IMR-90 (cell line): ENCODE results near the gene TJP3. TPM values are rescaled to one million over a fixed set of nuclear protein-coding genes. Genes with fewer than 3 reads are reported as not detected.

Experiments used
- ATAC-seq: fragments of 200-7000 bp; cut with Tn5 transposase; 2 replicates; pipeline ENCODE4 v1.9.1; 2020; ENCODE audit warnings: low read depth, mild to moderate bottlenecking, moderate library complexity
- BruUV-seq: library from RNA; stranded (reverse); fragments of 400-500 nt; replicated peaks from 2 replicates; lab custom pipeline; 2021; lab: Mats Ljungman, UMichigan
- CTCF ChIA-PET: fragments of 300-600 bp; formaldehyde crosslinking; extraction: SDS; loops from one replicate; lab custom pipeline; 2021; ENCODE audit warnings: antibody characterized with exemption; lab: Yijun Ruan, JAX
- POLR2A ChIA-PET: fragments of 300-600 bp; sonication (Branson Sonifier 250); formaldehyde crosslinking; loops from one replicate; lab custom pipeline; 2022; ENCODE audit warnings: antibody characterized with exemption; ENCODE audit not compliant: unreplicated experiment; lab: Charles Lee
- DNase-seq: peaks from one replicate; pipeline ENCODE4 v3.0.0; 2013
- H2AFZ ChIP-seq: replicated peaks from 2 replicates; pipeline ENCODE3; 2013; ENCODE audit warnings: low read length, mild to moderate bottlenecking; ENCODE audit not compliant: poor library complexity
- H2AK5ac ChIP-seq: 2 replicates; pipeline ENCODE4 v1.6.1; 2013; ENCODE audit warnings: low read depth, low read length, inconsistent platforms
- H2AK9ac ChIP-seq: replicated peaks from 2 replicates; pipeline ENCODE3; 2013; ENCODE audit warnings: mild to moderate bottlenecking, low read depth, low read length, moderate library complexity; ENCODE audit not compliant: poor library complexity
- H2BK120ac ChIP-seq: 2 replicates; pipeline ENCODE4 v1.6.1; 2013; ENCODE audit warnings: low read depth, low read length, inconsistent platforms
- H2BK15ac ChIP-seq: 3 replicates; pipeline ENCODE4 v1.6.1; 2013; ENCODE audit warnings: low read depth, low read length, inconsistent platforms
- H2BK20ac ChIP-seq: 2 replicates; pipeline ENCODE4 v1.6.1; 2013; ENCODE audit warnings: low read depth, mild to moderate bottlenecking, inconsistent platforms, low read length, moderate library complexity
- H2BK5ac ChIP-seq: 2 replicates; pipeline ENCODE4 v1.6.1; 2013; ENCODE audit warnings: mild to moderate bottlenecking, low read depth, low read length, inconsistent platforms; ENCODE audit not compliant: poor library complexity, severe bottlenecking
- H3K14ac ChIP-seq: replicated peaks from 2 replicates; pipeline ENCODE4 v1.6.1; 2013; ENCODE audit warnings: low read depth, low read length, inconsistent platforms
- H3K18ac ChIP-seq: 2 replicates; pipeline ENCODE4 v1.6.1; 2013; ENCODE audit warnings: low read depth, low read length, control low read depth
- H3K23ac ChIP-seq: 2 replicates; pipeline ENCODE4 v1.6.1; 2013; ENCODE audit warnings: low read depth, low read length, inconsistent platforms
- H3K27ac ChIP-seq: 2 replicates; pipeline ENCODE4 v1.5.1; 2013; ENCODE audit warnings: mild to moderate bottlenecking, control low read depth, low read length; ENCODE audit not compliant: insufficient read depth
- H3K27me3 ChIP-seq: 2 replicates; pipeline ENCODE4 v1.6.1; 2013; ENCODE audit warnings: low read length; ENCODE audit not compliant: control insufficient read depth, insufficient read depth
- H3K36me3 ChIP-seq: 2 replicates; pipeline ENCODE4 v1.6.1; 2013; ENCODE audit warnings: low read length, mixed read lengths; ENCODE audit not compliant: control insufficient read depth, insufficient read depth
- H3K4ac ChIP-seq: 2 replicates; pipeline ENCODE4 v1.6.1; 2013; ENCODE audit warnings: low read depth, low read length, inconsistent platforms
- H3K4me1 ChIP-seq: 2 replicates; pipeline ENCODE4 v1.6.1; 2013; ENCODE audit warnings: low read length, mixed read lengths; ENCODE audit not compliant: control insufficient read depth, insufficient read depth
- H3K4me2 ChIP-seq: 2 replicates; pipeline ENCODE4 v1.6.1; 2013; ENCODE audit warnings: low read depth, mild to moderate bottlenecking, control low read depth, low read length, moderate library complexity
- H3K4me3 ChIP-seq: 2 replicates; pipeline ENCODE4 v1.5.1; 2013; ENCODE audit warnings: low read depth, mild to moderate bottlenecking, control low read depth, low read length, moderate library complexity; ENCODE audit not compliant: insufficient read depth
- H3K56ac ChIP-seq: 2 replicates; pipeline ENCODE4 v1.6.1; 2013; ENCODE audit warnings: low read length, inconsistent platforms; ENCODE audit not compliant: insufficient read depth; ENCODE audit errors: extremely low read depth
- H3K79me1 ChIP-seq, 2 experiments: 2 replicates each; pipeline ENCODE4 v1.6.1; 2013; ENCODE audit warnings: low read length in 2 of 2, inconsistent platforms in 1 of 2, low read depth in 1 of 2
- H3K9ac ChIP-seq: 2 replicates; pipeline ENCODE4 v1.6.1; 2013; ENCODE audit warnings: low read depth, low read length, control low read depth
- H3K9me1 ChIP-seq: 2 replicates; pipeline ENCODE4 v1.6.1; 2013; ENCODE audit warnings: low read length, inconsistent platforms; ENCODE audit not compliant: insufficient read depth
- H3K9me3 ChIP-seq: 2 replicates; pipeline ENCODE4 v1.6.1; 2013; ENCODE audit warnings: low read length; ENCODE audit not compliant: control insufficient read depth, insufficient read depth
- H4K20me1 ChIP-seq: 2 replicates; pipeline ENCODE4 v1.6.1; 2013; ENCODE audit warnings: low read length, inconsistent platforms; ENCODE audit not compliant: insufficient read depth
- H4K5ac ChIP-seq: 2 replicates; pipeline ENCODE4 v1.6.1; 2013; ENCODE audit warnings: mild to moderate bottlenecking, low read depth, low read length, control low read depth
- H4K8ac ChIP-seq, 2 experiments: 2 replicates each; pipeline ENCODE4 v1.6.1; 2013; ENCODE audit warnings: low read depth in 2 of 2, low read length in 2 of 2, control low read depth in 1 of 2, inconsistent platforms in 1 of 2
- H4K91ac ChIP-seq: 2 replicates; pipeline ENCODE4 v1.6.1; 2013; ENCODE audit warnings: low read depth, low read length, inconsistent platforms; ENCODE audit not compliant: insufficient read depth
- BHLHE40 ChIP-seq: fragments of 150-350 bp; IDR thresholded peaks from 2 replicates; pipeline ENCODE4 v1.6.1; 2016; ENCODE audit warnings: mild to moderate bottlenecking, low read depth, low read length
- CEBPB ChIP-seq: IDR thresholded peaks from 2 replicates; pipeline ENCODE4 v1.6.1; 2012; ENCODE audit warnings: low read depth, low read length, improper control_type of control experiment
- CHD1 ChIP-seq: IDR thresholded peaks from 2 replicates; pipeline ENCODE4 v1.6.1; 2012; ENCODE audit warnings: low read depth, low read length, improper control_type of control experiment
- FOS ChIP-seq: fragments of 150-350 bp; IDR thresholded peaks from 2 replicates; pipeline ENCODE4 v1.6.1; 2016; ENCODE audit warnings: low read depth, low read length
- MAFK ChIP-seq: IDR thresholded peaks from 2 replicates; pipeline ENCODE4 v1.6.1; 2012; ENCODE audit warnings: low read depth, low read length, improper control_type of control experiment
- POLR2A ChIP-seq: IDR thresholded peaks from 2 replicates; pipeline ENCODE4 v1.6.1; 2012; ENCODE audit warnings: mild to moderate bottlenecking, low read depth, low read length
- RAD21 ChIP-seq: IDR thresholded peaks from 2 replicates; pipeline ENCODE4 v1.6.1; 2012; ENCODE audit warnings: low read length, improper control_type of control experiment
- RCOR1 ChIP-seq: IDR thresholded peaks from 2 replicates; pipeline ENCODE4 v1.6.1; 2012; ENCODE audit warnings: mild to moderate bottlenecking, low read length, improper control_type of control experiment; ENCODE audit not compliant: insufficient replicate concordance
- SMC3 ChIP-seq: fragments of 150-350 bp; IDR thresholded peaks from 2 replicates; pipeline ENCODE4 v1.6.1; 2016; ENCODE audit warnings: low read depth, mild to moderate bottlenecking, antibody characterized with exemption, low read length, moderate library complexity
- WGBS, 2 experiments: methylation state at CpG; one replicate each; pipeline versions ENCODE4 v1.1.5 to v1.1.7; 2013; ENCODE audit warnings: missing lambda C conversion rate in 2 of 2; ENCODE audit not compliant: insufficient read length in 1 of 2; ENCODE audit errors: extremely low coverage in 2 of 2; 5-methylcytosine and 5-hydroxymethylcytosine counted together
- dilution Hi-C: fragments of 300-500 bp; cut with HindIII; formaldehyde crosslinking; loops from one replicate; pipeline ENCODE4 v1.14.3; 2018; ENCODE audit warnings: low sequenced_read_pairs; ENCODE audit not compliant: unreplicated experiment
- in situ Hi-C: fragments of 300-500 bp; cut with MboI; formaldehyde crosslinking; loops from 3 replicates; pipeline ENCODE4 v1.14.3; 2019; ENCODE audit warnings: low sequenced_read_pairs, inconsistent platforms, mixed read lengths
- intact Hi-C: fragments of 100-400 bp; cut with micrococcal nuclease; formaldehyde crosslinking; loops from 2 replicates; pipeline ENCODE4 v1.10.0; 2022
- polyA plus RNA-seq, 3 experiments: library from polyadenylated mRNA; depleted of rRNA; stranded (reverse); fragments of >200 nt; gene quantifications; 2 replicates each; pipeline ENCODE4 v1.2.3, GENCODE V29; 2012; ENCODE audit warnings: low replicate concordance in 1 of 3
- total RNA-seq: library from RNA; depleted of rRNA; stranded (reverse); fragments of >200 nt; gene quantifications from 2 replicates; pipeline ENCODE4 v1.2.3, GENCODE V29; 2012
- TF ChIP-seq, protein P1 (sequence below): fragments of 150-350 bp; IDR thresholded peaks from 2 replicates; pipeline ENCODE4 v1.6.1; 2017; ENCODE audit warnings: mild to moderate bottlenecking, antibody characterized with exemption, low read length, low read depth
- TF ChIP-seq, protein P2 (sequence below): fragments of 150-350 bp; IDR thresholded peaks from 2 replicates; pipeline ENCODE4 v1.6.1; 2016; ENCODE audit warnings: low read depth, mild to moderate bottlenecking, low read length, moderate library complexity, borderline replicate concordance

TJP3 gene
- total and polyA plus RNA-seq, 2 of the 4 experiments (the other 2 are of a cell fraction): not detected

DNA sequence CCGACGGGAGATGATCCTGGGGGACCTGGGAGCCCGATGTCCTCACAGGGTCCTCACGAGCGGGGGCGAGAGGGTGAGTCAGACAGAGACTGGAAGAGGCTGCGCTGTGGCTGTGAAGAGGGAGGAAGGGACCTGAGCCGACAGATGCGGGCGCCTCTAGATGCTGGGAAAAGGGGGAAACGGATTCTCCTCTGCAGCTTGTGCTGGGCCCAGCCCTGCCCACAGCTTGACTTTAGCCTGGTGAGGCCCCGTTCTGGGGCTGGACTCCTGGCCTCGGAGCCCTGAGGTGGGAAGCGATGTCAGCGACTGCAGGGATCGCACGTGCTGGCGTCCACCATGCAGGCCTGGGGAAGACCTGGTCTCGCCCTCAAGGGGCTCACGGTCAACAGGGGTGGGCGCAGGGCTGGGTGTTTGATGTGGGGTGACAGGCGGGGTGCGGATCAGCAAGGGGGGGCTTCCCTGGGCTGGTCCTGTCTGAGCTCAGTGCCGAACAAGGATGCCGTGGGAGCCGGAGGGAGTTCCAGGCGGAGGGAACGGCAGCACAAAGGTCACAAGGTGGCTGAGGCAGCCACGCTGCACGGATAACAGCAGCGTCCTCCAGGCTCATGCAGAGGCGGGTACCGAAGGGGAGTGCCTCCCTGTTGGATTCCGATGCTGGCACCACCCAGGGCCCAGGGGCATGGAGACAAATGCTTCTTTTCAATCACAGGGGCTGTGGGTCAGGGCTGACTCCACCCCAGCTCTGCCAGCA lies 39.7 kb upstream of the TJP3 start:
- TF ChIP-seq RCOR1: no peak
- TF ChIP-seq CHD1: no peak
- no peak for TF ChIP-seq FOS
- no peak for TF ChIP-seq RAD21
- TF ChIP-seq CEBPB: no peak
- TF ChIP-seq, protein P1, sequence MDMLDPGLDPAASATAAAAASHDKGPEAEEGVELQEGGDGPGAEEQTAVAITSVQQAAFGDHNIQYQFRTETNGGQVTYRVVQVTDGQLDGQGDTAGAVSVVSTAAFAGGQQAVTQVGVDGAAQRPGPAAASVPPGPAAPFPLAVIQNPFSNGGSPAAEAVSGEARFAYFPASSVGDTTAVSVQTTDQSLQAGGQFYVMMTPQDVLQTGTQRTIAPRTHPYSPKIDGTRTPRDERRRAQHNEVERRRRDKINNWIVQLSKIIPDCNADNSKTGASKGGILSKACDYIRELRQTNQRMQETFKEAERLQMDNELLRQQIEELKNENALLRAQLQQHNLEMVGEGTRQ: no peak
- TF ChIP-seq POLR2A: no peak
- TF ChIP-seq SMC3: no peak
- TF ChIP-seq MAFK: no peak
- TF ChIP-seq BHLHE40: no peak
- TF ChIP-seq, protein P2, sequence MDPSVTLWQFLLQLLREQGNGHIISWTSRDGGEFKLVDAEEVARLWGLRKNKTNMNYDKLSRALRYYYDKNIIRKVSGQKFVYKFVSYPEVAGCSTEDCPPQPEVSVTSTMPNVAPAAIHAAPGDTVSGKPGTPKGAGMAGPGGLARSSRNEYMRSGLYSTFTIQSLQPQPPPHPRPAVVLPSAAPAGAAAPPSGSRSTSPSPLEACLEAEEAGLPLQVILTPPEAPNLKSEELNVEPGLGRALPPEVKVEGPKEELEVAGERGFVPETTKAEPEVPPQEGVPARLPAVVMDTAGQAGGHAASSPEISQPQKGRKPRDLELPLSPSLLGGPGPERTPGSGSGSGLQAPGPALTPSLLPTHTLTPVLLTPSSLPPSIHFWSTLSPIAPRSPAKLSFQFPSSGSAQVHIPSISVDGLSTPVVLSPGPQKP: no peak
- Histone ChIP-seq H3K36me3 (peaks cover 11% of the 10 kb centered on the region), H2AK5ac (0 out of 2 replicates have a peak overlapping the region, but pooled peaks have one; percentile 37), H4K8ac (no peak overlapping the region), H3K14ac (no peak overlapping the region), H3K4me3 (no peak overlapping the region), H3K9ac (no peak overlapping the region), H3K4me2 (no peak overlapping the region), H3K27ac (no peak overlapping the region), H3K4ac (no peak overlapping the region), H2BK15ac (no peak overlapping the region), H2BK5ac (no peak overlapping the region), H3K27me3 (no peaks in the 10 kb centered on the region), H3K18ac (no peak overlapping the region), H3K9me1 (no peaks in the 10 kb centered on the region), H2BK120ac (no peak overlapping the region), H4K20me1 (peaks cover 29% of the 10 kb centered on the region), H2AK9ac (peak overlapping the region; percentile 60), H3K23ac (no peak overlapping the region), H3K9me3 (no peaks in the 10 kb centered on the region), H2AFZ (no peak overlapping the region), H4K5ac (no peak overlapping the region), H3K4me1 (peaks cover 22% of the 10 kb centered on the region), H3K56ac (no peak overlapping the region), H4K91ac (no peak overlapping the region; the same call in 1 of the 2 replicates), H2BK20ac (no peak overlapping the region), H3K79me1 (peaks cover 15 to 61% of the 10 kb centered on the region in 2 experiments)
- intact Hi-C loops: loop anchor here (5.0 to 10.0 kb wide), 3 partner anchors 154 to 536 kb away; no protein-coding TSS in a partner anchor
- no peak for ATAC-seq
- peak; percentile 39 for DNase-seq
- WGBS, 2 experiments: 68% methylated on average over 12 of the region's 34 CpGs; no CpG with 5 or more reads in 1 of the 2 experiments
- no TSS peak for BruUV-seq
- ChIA-PET CTCF (no interaction called here), POLR2A (no interaction called here)
- dilution Hi-C loops: no loop called here
- in situ Hi-C loops: loop anchor here (5.0 kb wide), 1 partner anchor 34 kb away; the partner anchor contains the start of gene PIP5K1C
